Stimulated activated CD4-positive, alpha-beta T cell treated with anti-CD3 and anti-CD28 coated beads, Interleukin-4, amount 100 ng/mL, for 48 hours (primary cell): Measurements from ENCODE around the gene MTHFD2.
"Not testable (repeated sequence)": the region's sequence is repeated elsewhere in the genome, so short reads cannot be mapped to it uniquely, and the experiment has no call there.

Source experiments
- DNase-seq, 2 donors: peaks; one replicate each; pipeline ENCODE4 v3.0.0-alpha.2; 2020; ENCODE audit warnings: low read depth in 2 of 2

MTHFD2 gene

GRCh38 chr2:74198461-74199274 is at the start of gene MTHFD2:
Gene MTHFD2, plus strand, starts transcription at chr2:74198615. Its CDS starts 27 bp downstream, at chr2:74198642.
- peak; percentile 90 to 91 for DNase-seq

GRCh38 chr2:74149247-74149525 is 49.2 kb upstream of the MTHFD2 start:
- DNase-seq: no peak

DNA sequence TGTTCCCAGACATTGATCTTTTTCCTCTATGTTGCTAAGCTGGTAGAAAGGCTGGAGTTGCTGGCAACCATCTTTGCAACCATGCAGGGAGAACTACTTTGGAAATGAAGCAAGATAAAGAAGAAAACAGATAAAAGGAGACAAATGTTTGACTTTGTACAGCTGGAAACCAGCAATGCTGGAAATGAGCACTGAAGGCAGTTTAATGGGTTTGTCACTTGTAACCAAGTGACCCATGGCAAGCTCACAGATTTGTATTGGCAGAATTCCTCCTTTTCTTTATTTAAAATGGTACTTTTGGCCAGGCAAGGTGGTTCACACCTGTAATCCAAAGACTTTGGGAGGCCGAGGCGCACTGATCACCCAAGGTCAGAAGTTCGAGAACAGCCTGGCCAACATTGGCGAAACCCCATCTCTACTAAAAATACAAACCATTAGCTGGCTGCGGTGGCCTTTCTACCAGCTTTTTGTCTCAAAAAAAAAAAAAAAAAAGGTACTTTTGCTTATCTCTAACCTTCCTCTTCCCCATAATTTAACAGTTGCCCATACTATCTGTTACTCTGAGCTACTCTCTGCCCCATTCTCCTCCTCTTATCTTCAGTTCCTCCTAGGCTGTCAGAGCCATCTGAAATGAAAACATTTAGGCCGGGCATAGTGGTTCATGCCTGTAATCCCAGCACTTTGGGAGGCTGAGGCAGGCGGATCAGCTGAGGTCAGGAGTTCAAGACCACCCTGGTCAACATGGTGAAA is 48.7 kb upstream of the MTHFD2 start:
- no peak for DNase-seq

GRCh38 chr2:74152954-74153353 is 45.5 kb upstream of the MTHFD2 start:
- no peak for DNase-seq

- no peak for DNase-seq
These were observed 42.6 kb upstream of the MTHFD2 start for GRCh38 chr2:74155830-74156229.

GRCh38 chr2:74162951-74163350 is 35.5 kb upstream of the MTHFD2 start:
- DNase-seq: no peak

- DNase-seq: no peak
These were observed 33.7 kb upstream of the MTHFD2 start for GRCh38 chr2:74164761-74165160.

GRCh38 chr2:74168739-74169138 is 29.7 kb upstream of the MTHFD2 start:
- DNase-seq: no peak

DNA sequence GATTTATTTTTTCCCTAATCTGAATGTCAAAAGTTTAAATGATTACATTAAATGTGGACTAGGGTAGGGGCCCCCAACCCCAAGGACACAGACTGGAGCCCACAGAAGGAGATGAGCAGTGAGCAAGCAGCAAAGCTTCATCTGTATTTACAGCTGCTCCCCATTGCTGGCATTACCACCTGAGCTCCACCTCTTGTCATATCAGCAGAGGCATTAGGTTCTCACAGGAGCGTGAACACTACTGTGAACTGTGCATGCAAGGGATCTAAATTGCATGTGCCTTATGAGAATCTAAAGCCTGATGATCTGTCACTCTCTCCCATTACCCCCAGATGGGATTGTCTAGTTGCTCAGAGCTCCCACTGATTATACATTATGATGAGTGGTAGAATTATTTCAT is 23.5 kb upstream of the MTHFD2 start:
- DNase-seq: no peak

DNA sequence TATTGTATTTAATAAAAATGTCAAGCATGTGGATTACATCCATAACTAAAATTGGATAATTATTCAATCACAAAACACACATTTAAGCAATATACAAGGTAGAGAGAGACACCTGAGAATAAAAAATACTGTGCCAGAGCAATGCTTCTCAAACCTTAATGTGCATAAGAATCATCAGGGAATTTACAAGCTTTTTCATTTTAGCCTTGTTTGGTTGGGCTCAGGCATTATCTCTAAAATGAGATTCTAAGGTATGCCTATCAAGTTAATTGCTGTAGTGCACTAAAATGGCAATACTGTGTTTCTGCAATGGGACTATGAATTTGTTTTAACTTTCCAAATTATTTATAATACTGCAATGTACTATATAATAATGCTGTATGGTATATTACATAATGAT is 20.7 kb upstream of the MTHFD2 start:
- DNase-seq: no peak

GRCh38 chr2:74178211-74179062 is 20.0 kb upstream of the MTHFD2 start, which contains the start of gene MOB1A:
Gene MOB1A, minus strand, starts transcription at chr2:74178879. Its CDS starts 205 bp downstream, at chr2:74178674.
- peak; percentile 95 to 98 for DNase-seq

DNA sequence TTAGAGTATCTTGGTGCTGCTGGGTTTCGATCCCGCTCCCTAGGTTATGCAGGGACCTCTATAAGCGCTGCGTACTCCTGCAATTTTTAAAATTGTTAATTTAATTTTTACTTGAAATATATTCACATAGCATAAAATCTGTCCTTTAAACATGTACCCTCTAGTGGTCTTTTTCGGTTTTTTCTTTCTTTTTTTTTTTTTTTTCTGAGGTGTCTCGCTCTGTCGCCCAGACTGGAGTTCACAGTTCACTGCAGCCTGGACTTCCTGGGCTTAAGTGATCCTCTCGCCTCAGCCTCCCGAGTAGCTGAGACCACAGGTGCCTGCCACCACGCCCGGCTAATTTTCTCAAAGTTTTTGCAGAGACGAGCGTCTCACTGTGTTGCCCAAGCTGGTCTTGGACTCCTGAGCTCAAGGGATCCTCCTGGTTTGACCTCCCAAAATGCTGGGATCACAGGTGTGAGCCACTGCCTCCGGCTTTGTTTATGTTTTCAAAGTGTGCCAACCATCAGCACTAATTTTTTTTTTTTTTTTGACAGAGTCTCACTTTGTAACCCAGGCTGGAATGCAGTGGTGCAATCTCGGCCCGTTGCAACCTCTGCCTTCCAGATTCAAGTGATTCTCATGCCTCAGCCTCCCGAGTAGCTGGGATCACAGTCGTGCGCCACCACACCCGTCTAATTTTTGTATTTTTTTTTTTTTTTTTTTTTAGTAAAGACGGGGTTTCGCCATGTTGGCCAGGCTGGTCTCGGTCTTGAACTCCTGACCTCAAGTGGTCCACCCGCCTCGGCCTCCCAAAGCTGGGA is 19.2 kb upstream of the MTHFD2 start:
- DNase-seq: no peak

- DNase-seq: no peak
These were observed 16.7 kb upstream of the MTHFD2 start for GRCh38 chr2:74181739-74182138.

GRCh38 chr2:74183878-74184277 is 14.5 kb upstream of the MTHFD2 start:
- DNase-seq: no peak

GRCh38 chr2:74186038-74186437 is 12.4 kb upstream of the MTHFD2 start:
- DNase-seq: no peak

- DNase-seq: not testable (repeated sequence)
These were observed 11.7 kb upstream of the MTHFD2 start for GRCh38 chr2:74186706-74187105.

DNA sequence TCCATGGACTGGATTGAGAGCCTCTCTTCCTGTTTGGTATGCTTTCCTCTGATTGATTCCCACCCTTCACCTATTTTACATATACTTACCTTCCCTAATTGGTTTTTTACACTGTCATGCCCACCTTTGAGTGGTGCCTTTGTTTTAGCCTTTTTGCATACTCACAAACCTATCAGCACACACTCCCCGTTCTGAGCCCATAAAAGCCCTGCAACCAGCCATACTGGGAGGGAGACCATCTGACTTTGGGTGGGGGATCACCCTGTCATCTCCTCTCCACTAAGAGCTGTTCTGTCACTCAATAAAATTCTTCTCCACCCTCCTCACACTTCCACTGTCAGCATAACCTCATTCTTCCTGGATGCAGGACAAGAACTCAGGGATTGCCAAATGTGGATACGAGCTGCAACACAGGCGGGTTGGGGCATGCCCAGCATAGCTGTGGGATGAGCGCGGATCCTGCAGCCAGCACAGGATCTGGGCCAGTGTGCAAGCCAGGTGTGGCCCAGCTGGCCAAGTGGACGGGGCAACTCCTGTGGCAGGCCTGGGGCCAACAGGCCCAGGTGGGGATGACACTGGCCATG is 10.3 kb upstream of the MTHFD2 start:
- DNase-seq: no peak

- DNase-seq: no peak
These were observed 9.7 kb upstream of the MTHFD2 start for GRCh38 chr2:74188696-74189095.

DNA sequence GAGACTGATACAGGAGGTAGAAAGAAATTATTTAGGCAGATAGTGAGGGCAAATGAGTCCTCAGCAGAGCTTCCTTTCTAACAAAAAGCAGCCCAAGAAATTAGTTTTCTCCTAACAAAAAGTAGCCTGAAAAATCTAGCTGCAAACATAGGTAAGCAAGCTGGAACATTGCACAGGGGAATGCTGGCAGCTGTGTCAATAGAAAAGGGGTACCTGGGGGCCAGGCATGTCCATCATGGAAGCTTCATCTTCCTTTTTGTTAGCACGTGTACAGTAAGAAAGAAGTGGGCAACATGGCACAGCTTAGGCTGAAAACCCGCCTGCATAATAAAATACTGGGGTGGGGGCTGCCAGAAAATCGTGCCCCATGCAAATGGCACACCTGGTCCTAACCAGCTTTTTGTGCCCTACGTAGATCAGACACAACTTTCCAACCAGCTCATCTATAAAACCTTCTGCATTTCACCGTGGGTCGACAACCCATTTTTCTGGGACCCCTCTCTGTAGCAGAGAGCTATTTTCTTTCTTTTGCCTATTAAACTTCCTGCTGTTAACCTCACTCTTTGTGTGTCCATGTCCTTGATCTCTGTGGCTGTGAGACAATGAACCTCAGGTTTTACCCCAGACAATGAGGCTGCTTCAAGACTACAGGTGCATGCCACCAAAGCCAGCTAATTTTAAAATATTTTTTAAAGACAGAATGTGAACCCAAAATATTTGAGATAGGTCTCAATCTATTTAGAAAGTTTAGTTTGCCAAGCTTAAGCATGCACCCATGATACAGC is 6.6 kb upstream of the MTHFD2 start:
- no peak for DNase-seq

DNA sequence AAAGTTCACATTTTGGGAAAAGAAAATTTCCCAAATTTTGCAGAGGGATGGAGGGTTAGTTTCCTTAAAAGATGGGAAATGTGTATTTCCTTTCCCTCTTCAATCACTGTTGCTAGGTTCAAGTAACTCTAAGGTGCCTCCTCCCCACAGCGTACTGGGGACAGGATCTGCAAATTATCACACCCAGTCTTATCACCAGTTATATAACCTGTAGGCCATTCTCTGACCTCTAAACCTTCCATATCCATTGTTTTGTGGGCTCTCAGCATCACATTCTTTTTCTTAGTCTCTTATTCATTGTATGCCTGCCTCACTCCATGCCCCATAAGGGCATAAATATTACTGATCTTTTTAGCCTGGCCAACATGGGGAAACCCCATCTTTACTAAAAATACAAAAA is 3.6 kb upstream of the MTHFD2 start:
- no peak for DNase-seq
